Activated CD4-positive, alpha-beta memory T cell treated with anti-CD3 and anti-CD28 coated beads for 36 hours (primary cell): ENCODE data around the gene TMEM223. TPM values are rescaled to one million over a fixed set of nuclear protein-coding genes. Genes with fewer than 3 reads are reported as not detected.
A peak's percentile ranks its signal among the peaks of the same experiment; 100 is the strongest.
"Not testable (repeated sequence)": the region's sequence is repeated elsewhere in the genome, so short reads cannot be mapped to it uniquely, and the experiment has no call there.

ENCODE experiments used
- CTCF ChIA-PET: fragments of 350-600 bp; sonication (Branson Sonifier 250); formaldehyde crosslinking; loops from one replicate; lab custom pipeline; 2021; ENCODE audit warnings: antibody characterized with exemption, inconsistent platforms; lab: Charles Lee
- POLR2A ChIA-PET: fragments of 350-600 bp; sonication (Branson Sonifier 250); formaldehyde crosslinking; loops from one replicate; lab custom pipeline; 2021; ENCODE audit warnings: antibody characterized with exemption; lab: Charles Lee
- DNase-seq: peaks from one replicate; pipeline ENCODE4 v3.0.0-alpha.2; 2020
- H3K27ac Mint-ChIP-seq: one replicate; pipeline ENCODE4 v1.8.0; 2021; ENCODE audit warnings: mixed read lengths
- H3K27me3 Mint-ChIP-seq: one replicate; pipeline ENCODE4 v1.8.0; 2021; ENCODE audit warnings: mixed read lengths
- H3K36me3 Mint-ChIP-seq: one replicate; pipeline ENCODE4 v1.8.0; 2021; ENCODE audit warnings: mixed read lengths
- H3K4me1 Mint-ChIP-seq: one replicate; pipeline ENCODE4 v1.8.0; 2021; ENCODE audit warnings: low read depth, mixed read lengths
- H3K4me3 Mint-ChIP-seq: one replicate; pipeline ENCODE4 v1.8.0; 2021; ENCODE audit warnings: mild to moderate bottlenecking, mixed read lengths
- H3K9me3 Mint-ChIP-seq: one replicate; pipeline ENCODE4 v1.8.0; 2021; ENCODE audit warnings: mixed read lengths
- intact Hi-C: fragments of 100-400 bp; cut with micrococcal nuclease; formaldehyde crosslinking; loops from one replicate; pipeline ENCODE4 v1.15.1; 2023
- total RNA-seq, 2 experiments: library from RNA; stranded (reverse); gene quantifications; one replicate each; pipeline ENCODE4 v1.2.3, GENCODE V29; 2021

The TMEM223 gene
- total RNA-seq, 2 experiments from 2014 or later = 9.2 to 10.2 TPM

GRCh38 chr11:62777389-62777788 is 14.4 kb downstream of the TMEM223 start:
- POLR2A ChIA-PET = interaction anchor here (0.7 to 2.2 kb wide), 4 partner anchors 9 to 104 kb away, joined by 3 to 9 read pairs (median 4); partner anchors contain the start of genes NXF1 and SLC3A2
- intact Hi-C loops = no loop called here
- Mint-ChIP-seq H3K4me3 (no peak overlapping the region), H3K36me3 (peaks cover 4% of the 10 kb centered on the region), H3K27me3 (no peaks in the 10 kb centered on the region), H3K27ac (peak overlapping the region; percentile 64), H3K9me3 (no peaks in the 10 kb centered on the region), H3K4me1 (peaks cover 20% of the 10 kb centered on the region)
- CTCF ChIA-PET = interaction anchor here (9.0 kb wide), 1 partner anchor 9 kb away, joined by 89 read pairs; the partner anchor contains the start of gene TMEM179B
- peak; percentile 36 for DNase-seq

- Mint-ChIP-seq H3K27ac (peak overlapping the region; percentile 42), H3K27me3 (no peaks in the 10 kb centered on the region), H3K4me1 (peaks cover 26% of the 10 kb centered on the region), H3K4me3 (no peak overlapping the region), H3K9me3 (no peaks in the 10 kb centered on the region), H3K36me3 (peaks cover 4% of the 10 kb centered on the region)
- POLR2A ChIA-PET = interaction anchor here (1.2 to 2.4 kb wide), 3 partner anchors 11 to 65 kb away, joined by 3 to 11 read pairs (median 6); partner anchors contain the start of gene TMEM179B
- DNase-seq = no peak
- intact Hi-C loops = no loop called here
- CTCF ChIA-PET = interaction anchor here (1.0 to 9.0 kb wide), 2 partner anchors 8 to 11 kb away, joined by 4 to 89 read pairs; partner anchors contain the start of gene TMEM179B
These were observed 16.2 kb downstream of the TMEM223 start for GRCh38 chr11:62775646-62776045.

GRCh38 chr11:62774407-62774806 is 17.4 kb downstream of the TMEM223 start:
- Mint-ChIP-seq H3K4me1 (peaks cover 38% of the 10 kb centered on the region), H3K4me3 (no peak overlapping the region), H3K27me3 (no peaks in the 10 kb centered on the region), H3K27ac (no peak overlapping the region), H3K9me3 (no peaks in the 10 kb centered on the region), H3K36me3 (peaks cover 6% of the 10 kb centered on the region)
- CTCF ChIA-PET = interaction anchor here (9.0 kb wide), 1 partner anchor 12 kb away, joined by 89 read pairs; the partner anchor contains the start of gene TMEM179B
- DNase-seq = no peak
- intact Hi-C loops = no loop called here
- POLR2A ChIA-PET = interaction anchor here (0.6 to 2.4 kb wide), 5 partner anchors 13 to 161 kb away, joined by 3 to 11 read pairs (median 4); partner anchors contain the start of genes ROM1, SLC3A2 and TMEM179B

GRCh38 chr11:62771144-62772021 is 20.4 kb downstream of the TMEM223 start, which contains the start of gene TAF6L:
Gene TAF6L (plus strand): TSS chr11:62771396. CDS start chr11:62775784, 4,388 bp downstream.
- Mint-ChIP-seq H3K27me3 (no peaks in the 10 kb centered on the region), H3K27ac (peak within 1 kb of the TSS; percentile 94), H3K36me3 (peaks cover 8% of the 10 kb centered on the region), H3K9me3 (no peaks in the 10 kb centered on the region), H3K4me1 (peaks cover 24% of the 10 kb centered on the region), H3K4me3 (peak within 1 kb of the TSS; percentile 79)
- POLR2A ChIA-PET = interaction anchor here (0.7 to 4.2 kb wide), 12 partner anchors 10 to 369 kb away, joined by 3 to 32 read pairs (median 5); partner anchors contain the start of genes HNRNPUL2, NXF1, POLR2G and SLC3A2
- intact Hi-C loops = loop anchor here (1.0 to 2.0 kb wide), 5 partner anchors 10 to 69 kb away; partner anchors contain the start of genes POLR2G, TMEM179B, TTC9C and ZBTB3
- CTCF ChIA-PET = interaction anchor here (0.9 to 9.0 kb wide), 6 partner anchors 10 to 347 kb away, joined by 3 to 89 read pairs (median 4); partner anchors contain the start of genes POLR2G, SLC3A2, TMEM179B and ZBTB3
- DNase-seq = peak; percentile 98

DNA sequence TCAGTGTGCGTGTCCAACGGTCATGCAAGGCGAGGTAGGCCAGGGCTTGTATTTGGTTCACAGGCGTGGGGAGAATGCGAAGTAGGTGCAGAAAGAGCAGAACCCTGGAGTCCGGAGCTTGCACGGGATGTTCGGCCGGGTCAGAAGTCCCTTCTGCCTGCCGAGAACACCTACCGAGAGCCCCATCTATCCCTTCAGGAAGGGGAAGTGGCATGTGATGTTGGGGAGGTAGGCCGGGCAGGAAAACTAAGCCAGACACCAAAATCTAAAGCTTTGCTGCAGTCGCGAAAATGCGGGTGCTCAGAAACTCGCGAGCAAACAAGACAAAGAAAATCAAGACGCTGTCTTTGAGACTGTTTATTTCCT is 21.0 kb downstream of the TMEM223 start:
- H3K27ac Mint-ChIP-seq = peak overlapping the region; percentile 94
- peak; percentile 34 for DNase-seq
- ChIA-PET CTCF (interaction anchor here (0.9 to 9.0 kb wide), 5 partner anchors 9 to 346 kb away, joined by 3 to 89 read pairs (median 4); partner anchors contain the start of genes POLR2G, TMEM179B and ZBTB3), POLR2A (interaction anchor here (0.7 to 4.2 kb wide), 11 partner anchors 9 to 369 kb away, joined by 3 to 32 read pairs (median 5); partner anchors contain the start of genes HNRNPUL2, NXF1, POLR2G and SLC3A2)
- no peaks in the 10 kb centered on the region for H3K27me3 Mint-ChIP-seq
- H3K4me3 Mint-ChIP-seq = peak overlapping the region; percentile 79
- H3K9me3 Mint-ChIP-seq = no peaks in the 10 kb centered on the region
- H3K36me3 Mint-ChIP-seq = peaks cover 13% of the 10 kb centered on the region
- H3K4me1 Mint-ChIP-seq = peaks cover 26% of the 10 kb centered on the region
- intact Hi-C loops = loop anchor here (1.0 to 2.0 kb wide), 5 partner anchors 9 to 70 kb away; partner anchors contain the start of genes POLR2G, TMEM179B, TTC9C and ZBTB3

GRCh38 chr11:62760867-62761227 is 31.0 kb downstream of the TMEM223 start:
- CTCF ChIA-PET = interaction anchor here (0.6 to 3.0 kb wide), 8 partner anchors 9 to 381 kb away, joined by 3 to 16 read pairs (median 4); partner anchors contain the start of genes TAF6L and TMEM179B
- not testable (repeated sequence) for DNase-seq, H3K27me3 Mint-ChIP-seq, H3K9me3 Mint-ChIP-seq
- H3K4me1 Mint-ChIP-seq = peaks cover 24% of the 10 kb centered on the region
- intact Hi-C loops = loop anchor here (1.0 to 5.0 kb wide), 3 partner anchors 10 to 169 kb away; partner anchors contain the start of genes TAF6L and TUT1
- peaks cover 12% of the 10 kb centered on the region for H3K36me3 Mint-ChIP-seq
- H3K27ac Mint-ChIP-seq = peak overlapping the region; percentile 69
- POLR2A ChIA-PET = interaction anchor here (1.0 to 3.1 kb wide), 6 partner anchors 8 to 95 kb away, joined by 4 to 18 read pairs (median 12); partner anchors contain the start of genes HNRNPUL2, TAF6L, TMEM179B and TTC9C
- peak overlapping the region; percentile 96 for H3K4me3 Mint-ChIP-seq

GRCh38 chr11:62757846-62758788 is 33.7 kb downstream of the TMEM223 start:
- intact Hi-C loops = no loop called here
- no peak for DNase-seq
- no peak overlapping the region for H3K27ac Mint-ChIP-seq
- H3K4me1 Mint-ChIP-seq = peaks cover 25% of the 10 kb centered on the region
- H3K9me3 Mint-ChIP-seq = no peaks in the 10 kb centered on the region
- ChIA-PET CTCF (interaction anchor here (0.6 to 0.9 kb wide), 2 partner anchors 27 to 28 kb away, joined by 3 read pairs; no protein-coding TSS in a partner anchor), POLR2A (interaction anchor here (0.6 kb wide), 1 partner anchor 18 kb away, joined by 4 read pairs; no protein-coding TSS in a partner anchor)
- peaks cover 7% of the 10 kb centered on the region for H3K36me3 Mint-ChIP-seq
- H3K27me3 Mint-ChIP-seq = no peaks in the 10 kb centered on the region
- H3K4me3 Mint-ChIP-seq = no peak overlapping the region

DNA sequence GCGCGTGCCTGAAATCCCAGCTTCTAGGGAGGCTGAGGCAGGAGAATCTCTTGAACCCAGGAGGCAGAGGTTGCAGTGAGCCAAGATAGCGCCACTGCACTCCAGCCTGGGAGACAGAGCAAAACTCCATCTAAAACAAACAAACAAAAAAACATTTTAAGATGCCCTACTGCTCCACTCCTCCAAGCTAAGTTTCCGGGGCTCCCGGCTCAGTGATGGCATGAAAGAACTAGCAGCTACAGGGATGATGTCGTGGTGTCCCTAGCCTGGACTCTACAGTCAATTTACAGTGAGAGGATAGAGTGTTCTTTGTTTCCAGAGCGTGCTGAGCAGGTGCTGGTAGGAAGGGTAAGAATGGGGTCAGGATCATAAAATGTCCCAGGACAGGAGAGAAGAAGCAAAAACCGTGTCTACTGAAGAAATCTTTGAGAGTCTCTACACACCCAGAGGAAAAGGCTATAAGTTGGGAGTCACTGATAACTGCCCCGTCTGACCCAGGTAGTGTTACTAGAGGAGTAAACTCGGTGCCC is 36.7 kb downstream of the TMEM223 start:
- ChIA-PET POLR2A (interaction anchor here (1.3 to 2.6 kb wide), 5 partner anchors 14 to 86 kb away, joined by 5 to 32 read pairs (median 14); partner anchors contain the start of genes HNRNPUL2, NXF1, TAF6L and TTC9C), CTCF (interaction anchor here (2.4 to 3.0 kb wide), 2 partner anchors 14 to 32 kb away, joined by 9 to 32 read pairs; partner anchors contain the start of gene TMEM179B)
- intact Hi-C loops = loop anchor here (2.0 kb wide), 2 partner anchors 16 to 50 kb away; partner anchors contain the start of genes NXF1 and TAF6L
- DNase-seq = no peak
- peak overlapping the region; percentile 13 for H3K4me3 Mint-ChIP-seq
- H3K4me1 Mint-ChIP-seq = peaks cover 16% of the 10 kb centered on the region
- H3K36me3 Mint-ChIP-seq = peaks cover 4% of the 10 kb centered on the region
- no peaks in the 10 kb centered on the region for H3K9me3 Mint-ChIP-seq
- H3K27me3 Mint-ChIP-seq = no peaks in the 10 kb centered on the region
- no peak overlapping the region for H3K27ac Mint-ChIP-seq

DNA sequence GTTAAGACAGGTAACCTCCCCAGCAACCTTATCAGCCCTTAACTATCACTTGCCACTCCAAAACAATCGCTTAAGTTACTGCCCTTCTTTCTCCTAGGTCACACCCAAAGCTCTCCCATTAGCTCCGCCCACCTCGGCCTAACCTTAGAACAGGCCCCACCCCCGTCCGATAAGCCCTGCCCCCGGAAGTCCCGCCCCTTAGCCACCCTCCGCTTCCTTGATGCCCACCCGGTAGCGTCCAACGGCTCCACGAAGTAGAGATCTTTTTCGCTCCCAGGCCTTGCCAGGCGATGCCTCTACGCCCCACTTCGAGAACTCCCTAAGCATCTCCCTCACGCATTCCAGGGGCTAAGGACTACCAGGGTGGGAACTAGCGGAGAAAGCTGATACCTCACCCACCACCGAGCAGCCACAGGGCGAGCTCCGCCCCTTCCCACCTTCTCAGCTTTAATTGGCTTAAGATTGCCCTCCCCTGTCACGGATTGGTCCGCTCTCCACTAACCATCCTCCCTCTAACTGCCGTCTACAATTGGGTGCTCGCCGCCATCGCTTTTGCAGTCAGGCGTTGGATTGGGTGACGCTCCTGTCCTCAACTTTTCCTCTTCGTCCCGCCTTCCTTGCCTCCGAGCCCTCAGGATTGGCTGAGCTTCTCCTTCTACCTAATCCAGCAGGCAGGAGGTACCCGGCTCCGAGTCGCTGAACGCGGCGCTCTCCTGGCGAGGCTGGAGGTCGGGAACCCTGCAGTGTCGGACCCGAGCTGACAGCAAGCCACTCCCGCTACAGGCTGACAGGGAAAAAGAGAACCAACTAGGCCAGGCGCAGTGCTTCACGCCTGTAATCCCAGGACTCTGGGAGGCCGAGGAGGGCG is 37.8 kb downstream of the TMEM223 start, which contains the start of gene ZBTB3:
ZBTB3 (minus strand) TSS at position 425 of the 868 bp plus-strand sequence. CDS start 496 bp downstream, outside the sequence.
- H3K36me3 Mint-ChIP-seq = peaks cover 8% of the 10 kb centered on the region
- ChIA-PET CTCF (interaction anchor here (0.6 to 3.0 kb wide), 15 partner anchors 8 to 1454 kb away, joined by 3 to 32 read pairs (median 4); partner anchors contain the start of genes POLR2G, SLC3A2, TAF6L and TMEM179B), POLR2A (interaction anchor here (0.5 to 2.7 kb wide), 27 partner anchors 8 to 209 kb away, joined by 3 to 32 read pairs (median 5); partner anchors contain the start of genes C11orf98, CSKMT, EEF1G and HNRNPUL2)
- peak within 1 kb of the TSS; percentile 99 for H3K27ac Mint-ChIP-seq
- intact Hi-C loops = loop anchor here (1.0 to 5.0 kb wide), 4 partner anchors 17 to 51 kb away; partner anchors contain the start of genes BSCL2, GNG3, NXF1 and TAF6L
- peaks cover 23% of the 10 kb centered on the region for H3K4me1 Mint-ChIP-seq
- H3K27me3 Mint-ChIP-seq = no peaks in the 10 kb centered on the region
- H3K4me3 Mint-ChIP-seq = peak within 1 kb of the TSS; percentile 99
- peak; percentile 98 for DNase-seq
- no peaks in the 10 kb centered on the region for H3K9me3 Mint-ChIP-seq
